ELR (cell line): Measurements from ENCODE around the gene RMRP.
A peak's percentile ranks its signal among the peaks of the same experiment; 100 is the strongest.

ENCODE experiments used
- DNase-seq: peaks from one replicate; pipeline ENCODE4 v3.0.0-alpha.2; 2015; ENCODE audit warnings: low read depth

RMRP gene

DNA sequence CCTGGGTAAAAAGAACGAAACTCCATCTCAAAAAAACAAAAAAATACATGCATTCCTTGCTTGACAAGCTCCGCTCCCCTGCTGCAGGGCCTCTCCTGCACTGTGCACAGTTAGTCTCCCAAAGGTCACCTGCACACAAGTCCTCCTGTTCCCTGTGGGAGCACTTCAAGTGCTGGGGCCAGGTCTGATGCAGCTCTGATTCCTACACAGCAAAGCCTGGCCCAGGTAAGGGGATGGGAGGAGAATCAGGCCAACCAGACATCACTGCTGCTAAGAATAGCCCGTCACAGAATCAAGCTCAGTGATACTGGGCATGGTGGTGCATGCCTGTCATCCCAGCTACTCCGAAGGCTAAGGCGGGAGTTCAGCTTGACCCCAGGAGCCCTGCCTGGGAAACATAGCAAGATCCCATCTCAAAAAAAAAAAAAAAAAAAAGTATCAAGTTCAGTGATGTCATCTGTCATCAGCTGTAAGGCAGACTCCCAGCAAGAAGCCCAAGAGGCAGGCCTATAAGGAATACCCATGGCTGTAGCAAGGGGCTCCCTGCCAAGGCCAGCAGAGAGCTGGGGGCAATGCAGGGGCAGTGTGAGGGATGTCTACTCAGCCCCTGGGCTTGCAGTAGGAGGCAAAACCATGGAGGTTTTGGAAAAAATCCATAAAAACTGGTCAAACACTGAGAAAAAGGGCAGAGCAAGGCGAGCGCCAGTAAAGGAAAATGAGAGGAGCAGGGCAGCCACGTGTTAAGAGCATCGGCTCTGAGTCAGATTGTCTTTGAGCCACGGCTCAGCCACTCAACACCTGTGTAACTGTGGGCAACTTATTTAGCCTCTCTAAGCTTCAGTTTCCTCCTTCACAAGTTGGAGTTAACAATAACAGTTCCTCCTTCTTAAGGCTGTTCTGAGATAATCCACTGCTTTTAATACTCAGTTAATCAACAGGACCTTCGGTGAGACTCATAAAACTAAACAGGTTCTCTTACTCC is 28.7 kb upstream of the RMRP start:
- no peak for DNase-seq

DNA sequence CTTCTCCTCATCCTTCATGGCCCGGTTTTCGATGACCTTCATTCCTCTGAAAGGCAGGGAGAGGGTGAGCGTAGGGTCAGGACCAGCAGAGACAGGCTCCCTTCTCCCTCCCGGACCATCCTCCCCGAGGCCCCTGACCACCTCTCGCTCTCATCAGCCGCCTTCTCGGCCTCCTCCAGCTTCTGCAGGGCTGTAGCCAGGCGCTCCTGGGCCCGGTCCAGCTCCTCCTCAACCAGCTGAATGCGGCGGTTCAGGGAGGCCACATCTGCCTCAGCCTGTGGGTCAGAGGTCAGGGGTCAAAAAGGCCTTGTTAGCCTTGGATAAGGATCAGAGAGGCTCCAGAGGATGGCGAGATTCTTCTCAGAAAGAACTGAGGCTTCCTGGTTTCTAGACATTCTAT is 27.7 kb upstream of the RMRP start:
- DNase-seq, result no peak

DNA sequence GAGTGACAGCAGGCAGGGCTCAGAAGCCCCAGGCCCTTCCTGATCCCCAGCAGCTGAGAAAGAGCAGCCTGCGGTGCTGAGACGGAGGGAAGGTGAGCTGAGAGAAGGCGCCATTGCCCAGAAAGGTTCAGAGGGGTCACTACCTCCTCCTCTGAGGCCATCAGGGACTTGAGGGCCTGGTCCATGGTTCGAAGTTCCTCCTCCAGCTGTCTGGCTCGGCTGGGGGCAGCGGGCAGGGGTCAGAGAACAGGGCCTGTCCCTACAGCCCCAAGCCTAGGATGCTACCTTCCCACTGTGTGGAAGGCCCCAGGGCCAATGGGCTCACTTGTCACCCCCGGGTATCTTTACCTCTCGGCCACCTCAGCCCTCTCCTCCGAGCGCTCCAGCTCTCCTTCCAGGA is 27.1 kb upstream of the RMRP start:
- DNase-seq, result no peak

DNA sequence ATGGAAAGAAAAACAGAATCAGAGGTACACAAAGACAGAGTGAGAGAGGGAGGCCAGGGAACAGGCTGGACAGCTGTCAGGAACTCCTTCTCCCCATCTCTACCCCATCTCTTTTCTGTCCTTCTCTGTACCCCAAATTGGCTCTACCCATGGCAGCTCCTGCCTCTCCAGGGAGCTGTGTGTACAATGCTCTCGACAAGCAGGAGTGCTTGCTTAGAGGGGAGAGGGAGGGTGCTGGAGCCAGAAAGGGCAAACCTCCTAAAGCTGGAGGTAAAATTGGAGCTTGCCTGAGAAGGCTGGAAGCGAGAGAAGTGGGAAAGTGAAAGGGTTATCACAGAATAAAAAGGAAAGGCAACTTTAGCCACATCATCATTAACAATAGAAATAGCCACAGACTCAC is 25.5 kb upstream of the RMRP start:
- no peak for DNase-seq

DNA sequence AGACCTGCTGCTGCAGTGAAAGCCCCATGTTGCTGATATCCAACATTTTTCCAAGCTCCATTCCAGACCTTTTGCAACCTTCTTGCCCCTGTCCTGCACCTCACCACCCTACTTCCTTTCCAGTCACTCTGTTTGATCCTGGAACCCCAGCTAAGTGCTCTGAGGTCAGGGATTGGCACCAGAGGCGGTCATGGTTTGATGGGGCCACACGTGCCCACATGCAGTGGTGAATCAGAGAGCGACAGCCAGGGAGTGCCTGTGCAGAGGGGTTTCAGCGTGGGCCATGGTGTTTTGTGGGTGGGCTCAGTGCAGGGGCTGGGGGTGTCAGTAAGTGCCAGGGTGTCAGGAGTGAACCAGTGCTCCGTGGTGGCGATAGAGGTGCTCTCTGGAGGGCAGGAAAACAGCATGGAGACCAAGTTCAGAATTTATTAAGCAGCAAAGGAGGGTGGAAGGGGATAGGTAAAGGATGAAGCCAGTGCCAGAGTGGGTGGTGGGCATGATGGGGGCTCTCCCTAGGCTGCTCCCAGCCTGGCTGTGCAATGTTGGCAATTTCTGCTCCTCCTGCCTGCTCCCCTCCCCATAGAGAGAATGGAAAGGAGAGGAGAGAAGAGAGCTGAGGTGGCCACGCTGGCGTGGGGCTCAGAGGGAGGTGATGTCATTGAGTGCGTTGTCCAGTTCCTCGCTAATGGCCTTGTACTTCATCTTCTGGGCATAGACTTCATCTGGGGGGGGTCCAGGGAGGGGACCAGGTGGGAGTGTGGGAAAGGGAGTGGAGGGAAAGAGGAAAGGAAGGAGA is 24.9 kb upstream of the RMRP start:
- no peak for DNase-seq

DNA sequence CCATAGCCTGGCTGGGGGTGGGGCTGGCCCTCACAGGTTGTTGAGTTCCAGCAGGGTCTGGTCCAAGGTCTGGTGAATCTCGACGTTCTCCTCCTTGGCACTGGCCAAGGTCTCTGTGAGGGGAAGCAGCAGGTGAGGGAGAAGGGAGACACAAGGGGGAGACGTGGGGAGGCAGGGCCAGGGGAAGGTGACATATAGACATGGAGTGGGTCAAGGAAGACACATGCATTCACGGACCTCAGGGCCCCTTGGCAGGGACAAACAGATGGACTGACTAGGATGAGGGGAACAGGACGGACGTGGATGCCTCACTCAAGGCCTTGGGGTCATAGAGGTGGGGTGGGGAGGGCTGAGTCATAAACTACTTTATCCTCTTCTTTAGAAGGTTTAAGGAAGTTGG is 24.2 kb upstream of the RMRP start:
- DNase-seq, result peak; percentile 65

DNA sequence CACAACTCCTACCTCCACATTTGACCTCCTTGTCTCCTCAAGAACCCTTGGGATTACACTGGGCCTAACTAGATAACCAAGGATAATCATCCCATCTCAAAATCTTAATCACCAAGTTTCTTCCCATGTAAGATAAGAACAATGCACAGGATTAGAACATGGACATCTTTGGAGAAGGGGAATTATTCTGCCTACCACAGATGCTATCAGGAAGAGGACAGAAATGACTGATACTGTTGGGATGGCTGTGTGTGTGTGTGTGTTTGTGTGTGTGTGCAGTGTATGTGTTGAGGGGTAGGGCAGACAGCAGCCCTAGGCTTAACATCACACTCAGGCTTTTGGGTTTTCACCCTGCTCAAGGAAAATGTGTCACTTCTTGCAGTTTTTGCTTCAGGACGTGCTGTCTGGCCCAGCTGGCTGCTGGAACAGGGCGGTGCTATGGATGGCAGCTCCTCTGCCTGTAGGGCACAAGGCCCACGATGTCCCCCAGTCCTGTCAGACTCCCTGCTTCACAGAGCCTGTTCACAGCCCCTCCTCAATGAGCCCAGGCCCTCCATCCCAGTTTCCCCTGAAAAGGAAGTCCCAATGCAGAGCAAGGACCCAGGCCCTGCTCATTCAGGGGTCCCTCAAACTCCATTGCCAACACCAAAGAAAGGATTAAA is 23.7 kb upstream of the RMRP start:
- DNase-seq, result peak; percentile 39

DNA sequence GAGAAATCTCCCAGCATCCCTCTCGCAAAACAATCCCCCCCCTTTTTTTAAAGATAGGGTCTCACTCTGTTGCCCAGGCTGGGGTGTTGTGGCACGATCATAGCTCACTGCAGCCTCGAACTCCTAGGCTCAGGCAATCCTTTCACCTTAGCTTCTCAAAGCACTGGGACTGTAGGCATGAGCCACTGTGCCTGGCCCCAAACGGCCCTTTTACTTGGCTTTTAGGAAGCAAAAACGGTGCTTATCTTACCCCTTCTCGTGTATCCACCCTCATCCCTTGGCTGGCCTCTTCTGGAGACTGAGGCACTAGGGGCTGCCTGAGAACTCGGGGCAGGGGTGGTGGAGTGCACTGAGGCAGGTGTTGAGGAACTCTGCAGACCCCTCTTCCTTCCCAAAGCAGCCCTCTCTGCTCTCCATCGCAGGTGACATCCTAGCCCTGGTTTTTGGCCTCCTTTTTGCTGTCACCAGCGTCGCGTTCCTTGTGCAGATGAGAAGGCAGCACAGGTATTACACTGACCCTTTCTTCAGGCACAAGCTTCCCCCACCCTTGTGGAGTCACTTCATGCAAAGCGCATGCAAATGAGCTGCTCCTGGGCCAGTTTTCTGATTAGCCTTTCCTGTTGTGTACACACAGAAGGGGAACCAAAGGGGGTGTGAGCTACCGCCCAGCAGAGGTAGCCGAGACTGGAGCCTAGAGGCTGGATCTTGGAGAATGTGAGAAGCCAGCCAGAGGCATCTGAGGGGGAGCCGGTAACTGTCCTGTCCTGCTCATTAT is 22.7 kb upstream of the RMRP start:
- peak; percentile 71 for DNase-seq

DNA sequence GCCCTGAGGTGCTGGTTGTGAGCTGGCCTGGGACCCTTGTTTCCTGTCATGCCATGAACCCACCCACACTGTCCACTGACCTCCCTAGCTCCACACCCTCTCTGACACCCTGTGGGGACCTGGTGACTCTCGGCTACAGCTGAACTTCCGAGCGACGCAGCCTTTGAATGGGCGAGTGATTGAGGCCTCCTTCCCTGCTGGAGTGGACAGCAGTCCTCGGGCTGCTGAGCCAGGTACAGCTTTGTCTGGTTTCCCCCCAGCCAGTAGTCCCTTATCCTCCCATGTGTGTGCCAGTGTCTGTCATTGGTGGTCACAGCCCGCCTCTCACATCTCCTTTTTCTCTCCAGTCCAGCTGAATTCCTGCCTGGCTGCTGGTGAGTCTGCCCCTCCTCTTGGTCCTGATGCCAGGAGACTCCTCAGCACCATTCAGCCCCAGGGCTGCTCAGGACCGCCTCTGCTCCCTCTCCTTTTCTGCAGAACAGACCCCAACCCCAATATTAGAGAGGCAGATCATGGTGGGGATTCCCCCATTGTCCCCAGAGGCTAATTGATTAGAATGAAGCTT is 22.0 kb upstream of the RMRP start:
- no peak for DNase-seq

DNA sequence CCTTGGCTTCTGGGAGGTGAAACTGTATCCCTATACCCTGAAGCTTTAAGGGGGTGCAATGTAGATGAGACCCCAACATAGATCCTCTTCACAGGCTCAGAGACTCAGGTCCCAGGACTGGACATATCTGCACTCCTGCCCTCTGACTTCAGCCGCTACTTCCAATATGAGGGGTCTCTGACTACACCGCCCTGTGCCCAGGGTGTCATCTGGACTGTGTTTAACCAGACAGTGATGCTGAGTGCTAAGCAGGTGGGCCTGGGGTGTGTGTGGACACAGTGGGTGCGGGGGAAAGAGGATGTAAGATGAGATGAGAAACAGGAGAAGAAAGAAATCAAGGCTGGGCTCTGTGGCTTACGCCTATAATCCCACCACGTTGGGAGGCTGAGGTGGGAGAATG is 21.3 kb upstream of the RMRP start:
- DNase-seq, result no peak

DNA sequence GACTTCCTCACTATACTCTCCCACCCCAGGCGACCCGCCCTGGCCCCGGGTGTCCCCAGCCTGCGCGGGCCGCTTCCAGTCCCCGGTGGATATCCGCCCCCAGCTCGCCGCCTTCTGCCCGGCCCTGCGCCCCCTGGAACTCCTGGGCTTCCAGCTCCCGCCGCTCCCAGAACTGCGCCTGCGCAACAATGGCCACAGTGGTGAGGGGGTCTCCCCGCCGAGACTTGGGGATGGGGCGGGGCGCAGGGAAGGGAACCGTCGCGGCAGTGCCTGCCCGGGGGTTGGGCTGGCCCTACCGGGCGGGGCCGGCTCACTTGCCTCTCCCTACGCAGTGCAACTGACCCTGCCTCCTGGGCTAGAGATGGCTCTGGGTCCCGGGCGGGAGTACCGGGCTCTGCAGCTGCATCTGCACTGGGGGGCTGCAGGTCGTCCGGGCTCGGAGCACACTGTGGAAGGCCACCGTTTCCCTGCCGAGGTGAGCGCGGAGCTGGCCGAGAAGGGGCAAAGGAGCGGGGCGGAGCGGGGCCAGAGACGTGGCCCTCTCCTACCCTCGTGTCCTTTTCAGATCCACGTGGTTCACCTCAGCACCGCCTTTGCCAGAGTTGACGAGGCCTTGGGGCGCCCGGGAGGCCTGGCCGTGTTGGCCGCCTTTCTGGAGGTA is 18.0 kb upstream of the RMRP start:
- no peak for DNase-seq

DNA sequence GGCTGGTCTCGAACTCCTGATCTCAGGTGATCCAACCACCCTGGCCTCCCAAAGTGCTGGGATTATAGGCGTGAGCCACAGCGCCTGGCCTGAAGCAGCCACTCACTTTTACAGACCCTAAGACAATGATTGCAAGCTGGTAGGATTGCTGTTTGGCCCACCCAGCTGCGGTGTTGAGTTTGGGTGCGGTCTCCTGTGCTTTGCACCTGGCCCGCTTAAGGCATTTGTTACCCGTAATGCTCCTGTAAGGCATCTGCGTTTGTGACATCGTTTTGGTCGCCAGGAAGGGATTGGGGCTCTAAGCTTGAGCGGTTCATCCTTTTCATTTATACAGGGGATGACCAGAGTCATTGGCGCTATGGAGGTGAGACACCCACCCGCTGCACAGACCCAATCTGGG is 17.4 kb upstream of the RMRP start:
- no peak for DNase-seq

DNA sequence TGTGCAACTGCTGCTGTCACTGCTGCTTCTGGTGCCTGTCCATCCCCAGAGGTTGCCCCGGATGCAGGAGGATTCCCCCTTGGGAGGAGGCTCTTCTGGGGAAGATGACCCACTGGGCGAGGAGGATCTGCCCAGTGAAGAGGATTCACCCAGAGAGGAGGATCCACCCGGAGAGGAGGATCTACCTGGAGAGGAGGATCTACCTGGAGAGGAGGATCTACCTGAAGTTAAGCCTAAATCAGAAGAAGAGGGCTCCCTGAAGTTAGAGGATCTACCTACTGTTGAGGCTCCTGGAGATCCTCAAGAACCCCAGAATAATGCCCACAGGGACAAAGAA is 16.2 kb upstream of the RMRP start:
- no peak for DNase-seq

DNA sequence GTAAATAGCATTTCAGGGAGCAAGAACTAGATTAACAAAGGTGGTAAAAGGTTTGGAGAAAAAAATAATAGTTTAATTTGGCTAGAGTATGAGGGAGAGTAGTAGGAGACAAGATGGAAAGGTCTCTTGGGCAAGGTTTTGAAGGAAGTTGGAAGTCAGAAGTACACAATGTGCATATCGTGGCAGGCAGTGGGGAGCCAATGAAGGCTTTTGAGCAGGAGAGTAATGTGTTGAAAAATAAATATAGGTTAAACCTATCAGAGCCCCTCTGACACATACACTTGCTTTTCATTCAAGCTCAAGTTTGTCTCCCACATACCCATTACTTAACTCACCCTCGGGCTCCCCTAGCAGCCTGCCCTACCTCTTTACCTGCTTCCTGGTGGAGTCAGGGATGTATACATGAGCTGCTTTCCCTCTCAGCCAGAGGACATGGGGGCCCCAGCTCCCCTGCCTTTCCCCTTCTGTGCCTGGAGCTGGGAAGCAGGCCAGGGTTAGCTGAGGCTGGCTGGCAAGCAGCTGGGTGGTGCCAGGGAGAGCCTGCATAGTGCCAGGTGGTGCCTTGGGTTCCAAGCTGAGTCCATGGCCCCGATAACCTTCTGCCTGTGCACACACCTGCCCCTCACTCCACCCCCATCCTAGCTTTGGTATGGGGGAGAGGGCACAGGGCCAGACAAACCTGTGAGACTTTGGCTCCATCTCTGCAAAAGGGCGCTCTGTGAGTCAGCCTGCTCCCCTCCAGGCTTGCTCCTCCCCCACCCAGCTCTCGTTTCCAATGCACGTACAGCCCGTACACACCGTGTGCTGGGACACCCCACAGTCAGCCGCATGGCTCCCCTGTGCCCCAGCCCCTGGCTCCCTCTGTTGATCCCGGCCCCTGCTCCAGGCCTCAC is 15.6 kb upstream of the RMRP start, which contains the start of gene CA9:
TSS of gene CA9 (plus strand) at position 797 of the 893 bp plus-strand sequence. CDS start at position 829, 32 bp downstream.
- no peak for DNase-seq

DNA sequence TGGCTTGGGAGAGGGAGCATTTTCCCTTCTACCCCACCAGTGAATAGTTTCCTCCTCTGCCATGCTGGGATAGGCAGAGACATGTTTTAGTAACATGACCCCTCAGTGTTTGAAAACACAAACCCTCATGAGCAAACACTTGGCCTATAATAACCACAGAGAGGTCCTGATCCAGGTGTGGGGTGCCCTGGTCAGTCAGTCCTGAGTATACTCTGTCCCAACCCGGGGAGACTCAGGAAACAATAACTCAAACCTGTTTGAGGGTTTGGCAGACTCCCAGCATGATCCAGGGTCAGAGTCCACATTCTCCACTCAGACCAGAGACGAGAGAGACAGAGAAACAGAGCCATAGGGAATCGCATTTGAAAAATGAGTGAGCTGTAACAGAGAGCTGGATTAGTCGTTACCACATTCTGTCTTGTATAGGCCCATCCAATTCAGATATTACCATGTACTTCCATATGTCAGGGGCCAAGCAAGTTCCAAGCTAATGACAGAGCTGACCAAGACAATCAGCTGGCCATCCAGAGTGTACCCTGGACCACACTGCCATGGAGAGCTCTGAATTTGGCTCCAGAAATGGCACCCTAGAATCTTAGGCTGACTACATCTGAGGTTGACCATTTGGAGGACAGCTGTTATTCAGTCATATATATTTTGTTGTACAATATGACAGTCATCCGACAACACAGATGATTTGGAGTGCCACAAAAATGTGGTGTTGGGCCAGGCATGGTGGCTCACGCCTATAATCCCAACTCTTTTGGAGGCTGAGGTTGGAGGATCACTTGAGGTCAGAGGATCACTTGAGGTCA is 11.7 kb upstream of the RMRP start:
- peak; percentile 57 for DNase-seq

DNA sequence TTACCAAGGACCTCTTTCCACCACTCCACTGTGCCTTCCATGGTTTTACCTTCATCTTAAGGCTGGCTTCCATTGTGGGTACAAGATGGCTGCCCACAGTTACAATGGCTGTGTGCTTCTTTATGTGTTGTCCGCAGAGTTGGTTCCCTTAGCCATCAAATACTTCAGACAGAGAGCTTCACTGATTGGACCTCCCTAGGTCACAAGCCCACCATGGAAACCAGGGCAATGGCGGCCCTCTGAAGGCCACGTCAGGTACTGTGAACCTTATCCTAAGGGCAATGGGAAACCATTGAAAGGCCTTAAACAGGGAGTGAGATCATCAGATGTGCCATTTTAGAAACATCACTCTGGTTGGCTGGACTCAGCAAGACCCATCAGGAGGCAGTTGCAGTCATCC is 10.1 kb upstream of the RMRP start:
- no peak for DNase-seq

DNA sequence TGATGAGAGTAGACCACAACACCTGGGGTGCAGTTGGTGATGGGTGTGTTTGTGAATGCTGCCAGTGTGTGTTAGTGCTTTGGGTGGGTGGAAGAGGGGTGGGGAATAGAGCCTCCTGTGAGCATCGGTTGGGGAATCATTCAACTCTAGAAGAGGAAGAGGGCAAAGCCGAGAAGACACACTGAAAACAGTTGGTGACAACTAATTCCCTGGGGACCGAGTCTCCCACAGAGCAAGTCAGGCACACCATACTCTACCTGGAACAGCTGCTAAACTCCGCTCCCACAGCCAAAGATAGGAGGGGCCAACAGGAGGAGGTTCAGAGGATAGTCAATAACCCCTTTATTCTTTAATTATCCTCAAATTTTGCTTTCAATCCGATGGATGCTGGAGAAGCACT is 8.7 kb upstream of the RMRP start:
- DNase-seq, result no peak

DNA sequence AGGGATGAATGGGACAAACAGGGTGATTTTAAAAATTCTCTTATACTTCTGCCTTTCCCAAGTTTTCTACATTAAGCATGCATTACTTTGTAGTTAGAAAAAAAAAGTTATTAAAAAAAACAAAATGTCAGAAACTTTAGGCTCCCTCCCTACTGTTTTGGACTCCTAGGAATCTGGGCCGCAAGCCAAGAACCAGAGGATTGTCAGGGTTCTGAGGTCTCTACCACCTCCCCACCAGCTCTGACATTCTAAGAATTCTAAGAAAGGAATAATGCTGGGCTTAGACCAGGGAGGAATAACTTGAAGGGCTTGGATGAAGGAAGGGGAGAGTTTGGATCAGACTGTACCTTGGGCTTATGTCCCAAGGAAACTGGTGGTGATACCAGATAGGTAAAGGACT is 8.2 kb upstream of the RMRP start:
- no peak for DNase-seq

DNA sequence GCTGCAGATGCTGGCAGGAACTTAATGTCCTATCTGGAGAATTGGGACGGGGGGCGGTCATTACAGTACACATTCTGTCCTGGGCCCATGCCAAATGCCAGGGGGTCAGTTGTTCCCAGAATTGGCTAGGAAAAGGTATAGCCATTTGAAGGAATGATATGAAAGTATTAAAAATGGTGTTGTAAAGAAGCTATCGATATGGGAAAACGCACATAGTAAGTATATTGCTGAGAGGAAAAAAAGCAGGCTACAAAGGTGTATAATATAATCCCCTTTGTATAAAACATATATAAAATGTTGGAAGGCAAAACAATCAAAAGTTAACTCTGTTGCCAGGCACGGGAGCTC is 7.6 kb upstream of the RMRP start:
- no peak for DNase-seq
